Brain microvascular endothelial cell (primary cell): ENCODE measurements around the gene PPP1R12C.

Source experiments
- DNase-seq: peaks from one replicate; pipeline ENCODE4 v3.0.0-alpha.2; 2020
- H3K27ac ChIP-seq: fragments of 250-450 bp; sonication (Bioruptor Pico); 2 replicates; pipeline ENCODE4 v1.5.1; 2020; ENCODE audit warnings: mild to moderate bottlenecking, moderate library complexity
- H3K27me3 ChIP-seq: fragments of 250-450 bp; sonication (Bioruptor Pico); replicated peaks from 2 replicates; pipeline ENCODE4 v1.5.1; 2020; ENCODE audit warnings: mild to moderate bottlenecking
- H3K36me3 ChIP-seq: fragments of 250-450 bp; sonication (Bioruptor Pico); replicated peaks from 2 replicates; pipeline ENCODE4 v1.5.1; 2020; ENCODE audit warnings: mild to moderate bottlenecking
- H3K4me3 ChIP-seq: 2 replicates; pipeline ENCODE4 v1.5.1; 2011; ENCODE audit warnings: low read depth, mild to moderate bottlenecking, control low read depth, low read length, moderate library complexity
- in situ Hi-C: cut with HindIII; loops from 2 replicates; pipeline ENCODE4 v1.10.0; 2017; ENCODE audit warnings: low sequenced_read_pairs, low pct_ligation_motif_present
- TF ChIP-seq, protein P1 (sequence below): IDR thresholded peaks from 2 replicates; pipeline ENCODE4 v1.5.1; 2011; ENCODE audit warnings: low read depth, mild to moderate bottlenecking, moderate library complexity, low read length, control low read depth, inconsistent platforms; ENCODE audit errors: missing control alignments

Gene PPP1R12C

GRCh38 chr19:55089342-55089944 is 28.0 kb downstream of the PPP1R12C start:
- Histone ChIP-seq H3K27ac (no peak overlapping the region), H3K36me3 (peaks cover 31% of the 10 kb centered on the region), H3K4me3 (no peak overlapping the region), H3K27me3 (peaks cover 6% of the 10 kb centered on the region)
- no peak for DNase-seq
- TF ChIP-seq, protein P1, sequence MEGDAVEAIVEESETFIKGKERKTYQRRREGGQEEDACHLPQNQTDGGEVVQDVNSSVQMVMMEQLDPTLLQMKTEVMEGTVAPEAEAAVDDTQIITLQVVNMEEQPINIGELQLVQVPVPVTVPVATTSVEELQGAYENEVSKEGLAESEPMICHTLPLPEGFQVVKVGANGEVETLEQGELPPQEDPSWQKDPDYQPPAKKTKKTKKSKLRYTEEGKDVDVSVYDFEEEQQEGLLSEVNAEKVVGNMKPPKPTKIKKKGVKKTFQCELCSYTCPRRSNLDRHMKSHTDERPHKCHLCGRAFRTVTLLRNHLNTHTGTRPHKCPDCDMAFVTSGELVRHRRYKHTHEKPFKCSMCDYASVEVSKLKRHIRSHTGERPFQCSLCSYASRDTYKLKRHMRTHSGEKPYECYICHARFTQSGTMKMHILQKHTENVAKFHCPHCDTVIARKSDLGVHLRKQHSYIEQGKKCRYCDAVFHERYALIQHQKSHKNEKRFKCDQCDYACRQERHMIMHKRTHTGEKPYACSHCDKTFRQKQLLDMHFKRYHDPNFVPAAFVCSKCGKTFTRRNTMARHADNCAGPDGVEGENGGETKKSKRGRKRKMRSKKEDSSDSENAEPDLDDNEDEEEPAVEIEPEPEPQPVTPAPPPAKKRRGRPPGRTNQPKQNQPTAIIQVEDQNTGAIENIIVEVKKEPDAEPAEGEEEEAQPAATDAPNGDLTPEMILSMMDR: no peak
- in situ Hi-C loops: no loop called here

- in situ Hi-C loops: no loop called here
- Histone ChIP-seq H3K27ac (no peak overlapping the region), H3K27me3 (peaks cover 9% of the 10 kb centered on the region), H3K36me3 (peaks cover 28% of the 10 kb centered on the region), H3K4me3 (no peak overlapping the region)
- TF ChIP-seq, protein P1: peak; percentile 75
- DNase-seq: peak; percentile 66
Observed at GRCh38 chr19:55088543-55089341, 28.7 kb downstream of the PPP1R12C start.

DNA sequence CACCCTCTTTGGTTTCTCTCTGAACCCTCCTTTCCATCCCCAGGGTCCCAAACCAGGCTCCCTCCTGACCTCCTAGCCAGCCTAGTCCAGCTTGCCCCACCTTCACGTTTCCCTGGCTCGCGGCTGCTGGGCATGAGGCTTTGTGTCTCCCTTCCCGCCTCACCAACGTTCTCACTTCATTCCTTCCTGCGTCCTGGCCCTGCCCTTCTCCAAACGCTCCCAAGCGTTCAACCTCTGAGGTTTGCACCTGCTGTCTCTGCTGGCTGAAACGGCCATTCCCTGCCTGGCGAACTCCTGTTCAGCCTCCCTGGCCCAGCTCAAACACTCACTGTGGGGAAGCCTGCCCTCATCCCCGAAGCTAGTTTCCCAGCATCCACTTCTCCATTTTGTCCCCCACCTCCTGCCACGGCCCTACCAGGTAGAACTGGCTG is 29.4 kb downstream of the PPP1R12C start:
- no peak for DNase-seq
- H3K4me3 ChIP-seq: no peak overlapping the region
- TF ChIP-seq, protein P1: no peak
- peaks cover 28% of the 10 kb centered on the region for H3K36me3 ChIP-seq
- in situ Hi-C loops: no loop called here
- no peak overlapping the region for H3K27ac ChIP-seq
- H3K27me3 ChIP-seq: peaks cover 13% of the 10 kb centered on the region

- no peak overlapping the region for H3K27ac ChIP-seq
- H3K36me3 ChIP-seq: peaks cover 24% of the 10 kb centered on the region
- DNase-seq: no peak
- peak overlapping the region; percentile 59 for H3K4me3 ChIP-seq
- H3K27me3 ChIP-seq: peaks cover 15% of the 10 kb centered on the region
- in situ Hi-C loops: no loop called here
- TF ChIP-seq, protein P1: no peak
Observed at GRCh38 chr19:55087542-55087901, 29.9 kb downstream of the PPP1R12C start.

DNA sequence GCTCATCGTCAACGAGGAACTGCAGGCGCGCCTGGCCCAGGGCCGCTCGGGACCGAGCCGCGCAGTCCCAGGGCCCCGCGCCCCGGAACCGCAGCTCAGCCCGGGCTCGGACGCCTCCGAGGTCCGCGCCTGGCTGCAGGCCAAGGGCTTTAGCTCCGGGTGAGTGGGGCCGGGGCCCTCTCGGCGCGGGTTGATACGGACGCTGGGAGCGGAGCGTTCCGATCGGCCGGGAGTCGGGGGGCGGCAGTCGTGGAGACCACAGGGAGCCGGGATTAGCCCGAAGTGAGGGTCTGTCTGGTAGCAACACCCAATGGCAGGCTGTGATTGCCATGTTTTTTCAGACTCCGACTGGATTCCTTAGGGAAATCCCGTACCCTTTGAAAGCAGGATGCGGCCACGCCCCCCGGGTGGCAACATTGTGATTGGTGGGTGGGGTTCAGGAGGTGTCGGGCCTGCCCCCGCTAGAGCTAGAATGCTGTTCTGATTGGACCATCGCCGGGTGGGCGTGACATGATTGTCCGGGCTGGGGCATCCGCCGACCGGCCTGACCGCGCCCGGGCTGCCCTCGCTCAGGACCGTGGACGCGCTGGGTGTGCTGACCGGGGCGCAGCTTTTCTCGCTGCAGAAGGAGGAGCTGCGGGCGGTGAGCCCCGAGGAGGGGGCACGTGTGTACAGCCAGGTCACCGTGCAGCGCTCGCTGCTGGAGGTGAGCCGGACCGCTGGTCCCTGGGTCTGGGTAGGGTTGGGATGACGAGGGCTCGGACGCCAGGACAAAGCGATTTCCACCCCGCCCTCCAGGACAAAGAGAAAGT is 30.5 kb downstream of the PPP1R12C start:
- peak; percentile 91 for DNase-seq
- peaks cover 19% of the 10 kb centered on the region for H3K27me3 ChIP-seq
- TF ChIP-seq, protein P1: no peak
- in situ Hi-C loops: no loop called here
- H3K27ac ChIP-seq: no peak overlapping the region
- H3K36me3 ChIP-seq: peaks cover 19% of the 10 kb centered on the region
- H3K4me3 ChIP-seq: peak overlapping the region; percentile 59
